IPS DF 6.9 (cell line): ENCODE data around the gene NT5DC4.

Source experiments
- DNase-seq: peaks from one replicate; pipeline ENCODE4 v3.0.0-alpha.2; 2013; ENCODE audit warnings: low read depth, low spot score
- H3K27ac ChIP-seq: one replicate; pipeline ENCODE4 v1.5.1; 2013; ENCODE audit warnings: low read length, control low read depth
- H3K27me3 ChIP-seq: 2 replicates; pipeline ENCODE4 v1.6.1; 2013; ENCODE audit warnings: mild to moderate bottlenecking, low read length; ENCODE audit not compliant: control insufficient read depth, insufficient read depth
- H3K36me3 ChIP-seq: 2 replicates; pipeline ENCODE4 v1.6.1; 2013; ENCODE audit warnings: low read length; ENCODE audit not compliant: control insufficient read depth, insufficient read depth
- H3K4me1 ChIP-seq: 2 replicates; pipeline ENCODE4 v1.6.1; 2013; ENCODE audit warnings: low read length; ENCODE audit not compliant: control insufficient read depth, insufficient read depth
- H3K4me3 ChIP-seq: 2 replicates; pipeline ENCODE4 v1.5.1; 2013; ENCODE audit warnings: mild to moderate bottlenecking, low read length
- H3K9me3 ChIP-seq: 2 replicates; pipeline ENCODE4 v1.6.1; 2013; ENCODE audit warnings: low read length, inconsistent platforms; ENCODE audit not compliant: control insufficient read depth, insufficient read depth
- WGBS: extraction: QIAGEN DNeasy Blood & Tissue Kit; methylation state at CpG from one replicate; pipeline ENCODE4 v1.1.7; 2013; ENCODE audit warnings: mixed read lengths, missing lambda C conversion rate; ENCODE audit not compliant: insufficient read length, insufficient coverage; 5-methylcytosine and 5-hydroxymethylcytosine counted together

Gene NT5DC4

DNA sequence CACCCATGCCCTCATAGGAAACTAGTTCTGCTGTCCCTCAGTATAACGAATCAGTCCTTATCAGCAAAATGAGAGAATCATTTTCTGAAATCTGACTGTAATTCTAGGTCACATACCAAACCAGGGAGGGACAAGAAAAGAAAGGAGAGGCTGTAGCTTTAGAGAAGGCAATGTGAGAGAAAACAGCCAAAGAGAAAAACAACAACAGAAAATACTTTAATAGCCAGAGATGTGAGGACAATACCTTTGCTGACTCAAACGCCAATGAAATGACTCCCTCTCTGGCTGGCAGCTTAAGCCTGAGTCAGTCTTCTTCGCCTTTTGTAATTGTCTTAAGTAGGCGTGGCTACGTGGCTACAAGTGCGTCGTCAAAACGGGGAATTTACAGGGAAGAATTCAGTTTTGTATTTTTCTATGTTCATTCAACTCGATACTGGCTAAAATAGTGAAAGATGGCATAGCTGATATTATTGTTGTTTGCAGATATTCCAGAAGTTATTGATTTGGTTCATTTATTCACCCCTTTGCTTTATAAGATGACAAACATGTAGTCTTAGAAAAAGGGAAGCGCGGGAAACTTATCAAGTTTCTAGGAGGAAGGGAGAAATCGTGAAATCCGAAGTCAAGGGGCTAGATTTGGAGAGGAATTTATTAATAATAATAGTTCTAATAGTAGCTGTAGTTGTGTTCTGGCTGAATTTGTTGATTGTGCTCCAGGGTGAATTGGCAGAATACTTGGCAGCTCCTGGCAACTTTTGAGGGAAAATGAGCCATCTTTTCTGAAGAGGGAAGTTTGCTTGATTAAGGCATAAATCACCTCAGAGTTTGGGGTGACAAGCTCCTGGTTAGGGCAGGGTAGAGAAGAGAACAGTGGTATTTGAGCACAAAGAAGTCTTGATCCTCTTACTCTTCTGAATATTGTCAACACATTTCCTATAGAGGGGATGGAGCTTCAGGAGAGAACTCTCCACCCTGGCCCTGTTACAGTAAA lies 63.7 kb downstream of the NT5DC4 start, which contains the start of gene IL1A:
Gene IL1A (minus strand): TSS at position 295 of the 991 bp plus-strand sequence. CDS start 723 bp downstream, outside the sequence.
- Histone ChIP-seq H3K4me1 (no peaks in the 10 kb centered on the region), H3K36me3 (no peaks in the 10 kb centered on the region), H3K27ac (no peak within 1 kb of the TSS), H3K4me3 (no peak within 1 kb of the TSS; the same call in 1 of the 2 replicates), H3K27me3 (no peaks in the 10 kb centered on the region), H3K9me3 (no peaks in the 10 kb centered on the region)
- no CpG with 5 or more reads among the region's 13 CpGs for WGBS
- DNase-seq, result no peak

- Histone ChIP-seq H3K4me1 (peaks cover 3% of the 10 kb centered on the region; the same call in 1 of the 2 replicates), H3K36me3 (no peaks in the 10 kb centered on the region), H3K4me3 (no peak overlapping the region), H3K9me3 (no peaks in the 10 kb centered on the region), H3K27me3 (no peaks in the 10 kb centered on the region), H3K27ac (no peak overlapping the region)
- no peak for DNase-seq
- no CpG with 5 or more reads among the region's 3 CpGs for WGBS
Observed at GRCh38 chr2:112787294-112787693, 66.5 kb downstream of the NT5DC4 start.

- no peak for DNase-seq
- Histone ChIP-seq H3K27ac (no peak overlapping the region), H3K4me1 (peaks cover 3% of the 10 kb centered on the region; the same call in 1 of the 2 replicates), H3K4me3 (no peak overlapping the region), H3K9me3 (no peaks in the 10 kb centered on the region), H3K27me3 (no peaks in the 10 kb centered on the region), H3K36me3 (no peaks in the 10 kb centered on the region)
- no CpG with 5 or more reads among the region's 4 CpGs for WGBS
Observed at GRCh38 chr2:112787729-112788393, 67.0 kb downstream of the NT5DC4 start.

GRCh38 chr2:112788653-112789052 lies 67.8 kb downstream of the NT5DC4 start:
- Histone ChIP-seq H3K27me3 (no peaks in the 10 kb centered on the region), H3K27ac (no peak overlapping the region), H3K4me3 (no peak overlapping the region), H3K36me3 (no peaks in the 10 kb centered on the region), H3K4me1 (peaks cover 3% of the 10 kb centered on the region; the same call in 1 of the 2 replicates), H3K9me3 (no peaks in the 10 kb centered on the region)
- WGBS, result no CpG with 5 or more reads among the region's 3 CpGs
- no peak for DNase-seq
